ENCODE measurements around the gene ZNF502. TPM values are rescaled to one million over a fixed set of nuclear protein-coding genes. Genes with fewer than 3 reads are reported as not detected.
A peak's percentile ranks its signal among the peaks of the same experiment; 100 is the strongest.

Gene ZNF502
- total and polyA plus RNA-seq, 2 of the 13 experiments (the other 11 are each of a cell fraction or from before 2014, with no cell fraction given) = not detected

DNA sequence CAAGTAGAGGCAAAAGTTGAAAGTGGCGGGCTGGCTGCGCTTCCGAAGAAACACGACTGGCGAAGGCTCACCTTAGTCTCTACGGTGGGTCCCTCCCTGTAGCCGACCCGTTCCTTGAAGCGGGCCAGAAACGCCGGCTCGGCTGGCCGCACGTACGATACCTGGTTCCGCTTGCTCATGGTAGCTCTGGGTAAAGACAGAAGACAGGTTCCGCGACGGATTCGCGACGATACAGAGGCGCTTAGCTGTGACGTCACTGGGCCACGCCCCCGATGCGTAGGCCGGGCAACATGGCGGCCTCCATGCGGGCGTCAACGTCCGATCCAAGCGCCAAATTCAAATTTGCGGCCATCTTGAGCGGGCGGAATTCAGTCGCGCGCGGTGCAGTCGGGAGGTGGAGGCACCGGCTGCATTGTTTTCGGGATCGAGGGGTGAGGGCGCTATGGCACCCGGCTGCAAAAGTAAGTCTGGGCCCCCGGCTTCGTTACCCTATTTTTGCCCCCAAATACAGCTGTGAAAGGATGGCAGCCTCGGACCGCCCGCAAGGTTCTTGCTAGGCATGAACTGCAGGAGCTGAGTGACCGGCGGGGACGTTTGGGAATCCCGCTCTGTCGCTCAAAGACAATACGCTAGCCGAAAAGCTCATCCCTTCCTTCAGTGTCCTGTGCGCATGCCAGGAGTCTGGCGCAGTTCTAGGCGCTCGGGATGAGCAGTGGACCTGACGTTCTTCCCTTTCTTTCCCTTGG lies 49.1 kb downstream of the ZNF502 start, which contains the start of the genes KIAA1143 and KIF15 (continued):
- TF ChIP-seq GABPB1 (CRISPR knock-in tag; IDR thresholded peaks at IDR 0.05) (peak; percentile 93), NBN (conservative IDR thresholded peaks at IDR 0.05) (no peak), FOXJ3 (CRISPR knock-in tag; IDR thresholded peaks at IDR 0.05; ENCODE audit: borderline replicate concordance) (peak; percentile 56; the same call in 1 of the 2 replicates)
- TF ChIP-seq, protein P1, sequence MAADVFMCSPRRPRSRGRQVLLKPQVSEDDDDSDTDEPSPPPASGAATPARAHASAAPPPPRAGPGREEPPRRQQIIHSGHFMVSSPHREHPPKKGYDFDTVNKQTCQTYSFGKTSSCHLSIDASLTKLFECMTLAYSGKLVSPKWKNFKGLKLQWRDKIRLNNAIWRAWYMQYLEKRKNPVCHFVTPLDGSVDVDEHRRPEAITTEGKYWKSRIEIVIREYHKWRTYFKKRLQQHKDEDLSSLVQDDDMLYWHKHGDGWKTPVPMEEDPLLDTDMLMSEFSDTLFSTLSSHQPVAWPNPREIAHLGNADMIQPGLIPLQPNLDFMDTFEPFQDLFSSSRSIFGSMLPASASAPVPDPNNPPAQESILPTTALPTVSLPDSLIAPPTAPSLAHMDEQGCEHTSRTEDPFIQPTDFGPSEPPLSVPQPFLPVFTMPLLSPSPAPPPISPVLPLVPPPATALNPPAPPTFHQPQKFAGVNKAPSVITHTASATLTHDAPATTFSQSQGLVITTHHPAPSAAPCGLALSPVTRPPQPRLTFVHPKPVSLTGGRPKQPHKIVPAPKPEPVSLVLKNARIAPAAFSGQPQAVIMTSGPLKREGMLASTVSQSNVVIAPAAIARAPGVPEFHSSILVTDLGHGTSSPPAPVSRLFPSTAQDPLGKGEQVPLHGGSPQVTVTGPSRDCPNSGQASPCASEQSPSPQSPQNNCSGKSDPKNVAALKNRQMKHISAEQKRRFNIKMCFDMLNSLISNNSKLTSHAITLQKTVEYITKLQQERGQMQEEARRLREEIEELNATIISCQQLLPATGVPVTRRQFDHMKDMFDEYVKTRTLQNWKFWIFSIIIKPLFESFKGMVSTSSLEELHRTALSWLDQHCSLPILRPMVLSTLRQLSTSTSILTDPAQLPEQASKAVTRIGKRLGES (CRISPR knock-in tag; IDR thresholded peaks at IDR 0.05; ENCODE audit: borderline replicate concordance) = no peak
- TF ChIP-seq, protein P2, sequence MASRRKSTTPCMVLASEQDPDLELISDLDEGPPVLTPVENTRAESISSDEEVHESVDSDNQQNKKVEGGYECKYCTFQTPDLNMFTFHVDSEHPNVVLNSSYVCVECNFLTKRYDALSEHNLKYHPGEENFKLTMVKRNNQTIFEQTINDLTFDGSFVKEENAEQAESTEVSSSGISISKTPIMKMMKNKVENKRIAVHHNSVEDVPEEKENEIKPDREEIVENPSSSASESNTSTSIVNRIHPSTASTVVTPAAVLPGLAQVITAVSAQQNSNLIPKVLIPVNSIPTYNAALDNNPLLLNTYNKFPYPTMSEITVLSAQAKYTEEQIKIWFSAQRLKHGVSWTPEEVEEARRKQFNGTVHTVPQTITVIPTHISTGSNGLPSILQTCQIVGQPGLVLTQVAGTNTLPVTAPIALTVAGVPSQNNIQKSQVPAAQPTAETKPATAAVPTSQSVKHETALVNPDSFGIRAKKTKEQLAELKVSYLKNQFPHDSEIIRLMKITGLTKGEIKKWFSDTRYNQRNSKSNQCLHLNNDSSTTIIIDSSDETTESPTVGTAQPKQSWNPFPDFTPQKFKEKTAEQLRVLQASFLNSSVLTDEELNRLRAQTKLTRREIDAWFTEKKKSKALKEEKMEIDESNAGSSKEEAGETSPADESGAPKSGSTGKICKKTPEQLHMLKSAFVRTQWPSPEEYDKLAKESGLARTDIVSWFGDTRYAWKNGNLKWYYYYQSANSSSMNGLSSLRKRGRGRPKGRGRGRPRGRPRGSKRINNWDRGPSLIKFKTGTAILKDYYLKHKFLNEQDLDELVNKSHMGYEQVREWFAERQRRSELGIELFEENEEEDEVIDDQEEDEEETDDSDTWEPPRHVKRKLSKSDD (CRISPR knock-in tag; IDR thresholded peaks at IDR 0.05; ENCODE audit: low read depth) = peak; percentile 99
- TF ChIP-seq, protein P3, sequence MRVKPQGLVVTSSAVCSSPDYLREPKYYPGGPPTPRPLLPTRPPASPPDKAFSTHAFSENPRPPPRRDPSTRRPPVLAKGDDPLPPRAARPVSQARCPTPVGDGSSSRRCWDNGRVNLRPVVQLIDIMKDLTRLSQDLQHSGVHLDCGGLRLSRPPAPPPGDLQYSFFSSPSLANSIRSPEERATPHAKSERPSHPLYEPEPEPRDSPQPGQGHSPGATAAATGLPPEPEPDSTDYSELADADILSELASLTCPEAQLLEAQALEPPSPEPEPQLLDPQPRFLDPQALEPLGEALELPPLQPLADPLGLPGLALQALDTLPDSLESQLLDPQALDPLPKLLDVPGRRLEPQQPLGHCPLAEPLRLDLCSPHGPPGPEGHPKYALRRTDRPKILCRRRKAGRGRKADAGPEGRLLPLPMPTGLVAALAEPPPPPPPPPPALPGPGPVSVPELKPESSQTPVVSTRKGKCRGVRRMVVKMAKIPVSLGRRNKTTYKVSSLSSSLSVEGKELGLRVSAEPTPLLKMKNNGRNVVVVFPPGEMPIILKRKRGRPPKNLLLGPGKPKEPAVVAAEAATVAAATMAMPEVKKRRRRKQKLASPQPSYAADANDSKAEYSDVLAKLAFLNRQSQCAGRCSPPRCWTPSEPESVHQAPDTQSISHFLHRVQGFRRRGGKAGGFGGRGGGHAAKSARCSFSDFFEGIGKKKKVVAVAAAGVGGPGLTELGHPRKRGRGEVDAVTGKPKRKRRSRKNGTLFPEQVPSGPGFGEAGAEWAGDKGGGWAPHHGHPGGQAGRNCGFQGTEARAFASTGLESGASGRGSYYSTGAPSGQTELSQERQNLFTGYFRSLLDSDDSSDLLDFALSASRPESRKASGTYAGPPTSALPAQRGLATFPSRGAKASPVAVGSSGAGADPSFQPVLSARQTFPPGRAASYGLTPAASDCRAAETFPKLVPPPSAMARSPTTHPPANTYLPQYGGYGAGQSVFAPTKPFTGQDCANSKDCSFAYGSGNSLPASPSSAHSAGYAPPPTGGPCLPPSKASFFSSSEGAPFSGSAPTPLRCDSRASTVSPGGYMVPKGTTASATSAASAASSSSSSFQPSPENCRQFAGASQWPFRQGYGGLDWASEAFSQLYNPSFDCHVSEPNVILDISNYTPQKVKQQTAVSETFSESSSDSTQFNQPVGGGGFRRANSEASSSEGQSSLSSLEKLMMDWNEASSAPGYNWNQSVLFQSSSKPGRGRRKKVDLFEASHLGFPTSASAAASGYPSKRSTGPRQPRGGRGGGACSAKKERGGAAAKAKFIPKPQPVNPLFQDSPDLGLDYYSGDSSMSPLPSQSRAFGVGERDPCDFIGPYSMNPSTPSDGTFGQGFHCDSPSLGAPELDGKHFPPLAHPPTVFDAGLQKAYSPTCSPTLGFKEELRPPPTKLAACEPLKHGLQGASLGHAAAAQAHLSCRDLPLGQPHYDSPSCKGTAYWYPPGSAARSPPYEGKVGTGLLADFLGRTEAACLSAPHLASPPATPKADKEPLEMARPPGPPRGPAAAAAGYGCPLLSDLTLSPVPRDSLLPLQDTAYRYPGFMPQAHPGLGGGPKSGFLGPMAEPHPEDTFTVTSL (CRISPR knock-in tag; IDR thresholded peaks at IDR 0.05; ENCODE audit: borderline replicate concordance) = 0 out of 2 replicates have a peak, but pooled peaks have one; percentile 25
- TF ChIP-seq, protein P4, sequence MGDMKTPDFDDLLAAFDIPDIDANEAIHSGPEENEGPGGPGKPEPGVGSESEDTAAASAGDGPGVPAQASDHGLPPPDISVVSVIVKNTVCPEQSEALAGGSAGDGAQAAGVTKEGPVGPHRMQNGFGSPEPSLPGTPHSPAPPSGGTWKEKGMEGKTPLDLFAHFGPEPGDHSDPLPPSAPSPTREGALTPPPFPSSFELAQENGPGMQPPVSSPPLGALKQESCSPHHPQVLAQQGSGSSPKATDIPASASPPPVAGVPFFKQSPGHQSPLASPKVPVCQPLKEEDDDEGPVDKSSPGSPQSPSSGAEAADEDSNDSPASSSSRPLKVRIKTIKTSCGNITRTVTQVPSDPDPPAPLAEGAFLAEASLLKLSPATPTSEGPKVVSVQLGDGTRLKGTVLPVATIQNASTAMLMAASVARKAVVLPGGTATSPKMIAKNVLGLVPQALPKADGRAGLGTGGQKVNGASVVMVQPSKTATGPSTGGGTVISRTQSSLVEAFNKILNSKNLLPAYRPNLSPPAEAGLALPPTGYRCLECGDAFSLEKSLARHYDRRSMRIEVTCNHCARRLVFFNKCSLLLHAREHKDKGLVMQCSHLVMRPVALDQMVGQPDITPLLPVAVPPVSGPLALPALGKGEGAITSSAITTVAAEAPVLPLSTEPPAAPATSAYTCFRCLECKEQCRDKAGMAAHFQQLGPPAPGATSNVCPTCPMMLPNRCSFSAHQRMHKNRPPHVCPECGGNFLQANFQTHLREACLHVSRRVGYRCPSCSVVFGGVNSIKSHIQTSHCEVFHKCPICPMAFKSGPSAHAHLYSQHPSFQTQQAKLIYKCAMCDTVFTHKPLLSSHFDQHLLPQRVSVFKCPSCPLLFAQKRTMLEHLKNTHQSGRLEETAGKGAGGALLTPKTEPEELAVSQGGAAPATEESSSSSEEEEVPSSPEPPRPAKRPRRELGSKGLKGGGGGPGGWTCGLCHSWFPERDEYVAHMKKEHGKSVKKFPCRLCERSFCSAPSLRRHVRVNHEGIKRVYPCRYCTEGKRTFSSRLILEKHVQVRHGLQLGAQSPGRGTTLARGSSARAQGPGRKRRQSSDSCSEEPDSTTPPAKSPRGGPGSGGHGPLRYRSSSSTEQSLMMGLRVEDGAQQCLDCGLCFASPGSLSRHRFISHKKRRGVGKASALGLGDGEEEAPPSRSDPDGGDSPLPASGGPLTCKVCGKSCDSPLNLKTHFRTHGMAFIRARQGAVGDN (CRISPR knock-in tag; IDR thresholded peaks at IDR 0.05) = peak; percentile 89
- TF ChIP-seq, protein P5, sequence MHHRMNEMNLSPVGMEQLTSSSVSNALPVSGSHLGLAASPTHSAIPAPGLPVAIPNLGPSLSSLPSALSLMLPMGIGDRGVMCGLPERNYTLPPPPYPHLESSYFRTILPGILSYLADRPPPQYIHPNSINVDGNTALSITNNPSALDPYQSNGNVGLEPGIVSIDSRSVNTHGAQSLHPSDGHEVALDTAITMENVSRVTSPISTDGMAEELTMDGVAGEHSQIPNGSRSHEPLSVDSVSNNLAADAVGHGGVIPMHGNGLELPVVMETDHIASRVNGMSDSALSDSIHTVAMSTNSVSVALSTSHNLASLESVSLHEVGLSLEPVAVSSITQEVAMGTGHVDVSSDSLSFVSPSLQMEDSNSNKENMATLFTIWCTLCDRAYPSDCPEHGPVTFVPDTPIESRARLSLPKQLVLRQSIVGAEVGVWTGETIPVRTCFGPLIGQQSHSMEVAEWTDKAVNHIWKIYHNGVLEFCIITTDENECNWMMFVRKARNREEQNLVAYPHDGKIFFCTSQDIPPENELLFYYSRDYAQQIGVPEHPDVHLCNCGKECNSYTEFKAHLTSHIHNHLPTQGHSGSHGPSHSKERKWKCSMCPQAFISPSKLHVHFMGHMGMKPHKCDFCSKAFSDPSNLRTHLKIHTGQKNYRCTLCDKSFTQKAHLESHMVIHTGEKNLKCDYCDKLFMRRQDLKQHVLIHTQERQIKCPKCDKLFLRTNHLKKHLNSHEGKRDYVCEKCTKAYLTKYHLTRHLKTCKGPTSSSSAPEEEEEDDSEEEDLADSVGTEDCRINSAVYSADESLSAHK (CRISPR knock-in tag; IDR thresholded peaks at IDR 0.05; ENCODE audit: borderline replicate concordance) = no peak

Data from HepG2 (cell line).